AG09319 (cell line): Measurements from ENCODE around the gene ASCC1.
"Not testable (repeated sequence)": the region's sequence is repeated elsewhere in the genome, so short reads cannot be mapped to it uniquely, and the experiment has no call there.

Source experiments
- DNase-seq: peaks from one replicate; pipeline ENCODE4 v3.0.0-alpha.2; 2010; ENCODE audit warnings: low read depth; ENCODE audit errors: extremely low read depth
- CTCF ChIP-seq: IDR thresholded peaks from 2 replicates; pipeline ENCODE4 v1.5.1; 2011; ENCODE audit warnings: low read depth, mild to moderate bottlenecking, inconsistent platforms, low read length, moderate library complexity

The ASCC1 gene

GRCh38 chr10:72226418-72227027 lies 10.4 kb upstream of the ASCC1 start:
- TF ChIP-seq CTCF, result no peak
- no peak for DNase-seq

GRCh38 chr10:72224191-72224590 lies 8.1 kb upstream of the ASCC1 start:
- not testable (repeated sequence) for DNase-seq

- no peak for DNase-seq
- TF ChIP-seq CTCF, result no peak
Measured at GRCh38 chr10:72223743-72224101, 7.6 kb upstream of the ASCC1 start.

GRCh38 chr10:72221278-72221677 lies 5.2 kb upstream of the ASCC1 start:
- DNase-seq, result no peak
- no peak for TF ChIP-seq CTCF

DNA sequence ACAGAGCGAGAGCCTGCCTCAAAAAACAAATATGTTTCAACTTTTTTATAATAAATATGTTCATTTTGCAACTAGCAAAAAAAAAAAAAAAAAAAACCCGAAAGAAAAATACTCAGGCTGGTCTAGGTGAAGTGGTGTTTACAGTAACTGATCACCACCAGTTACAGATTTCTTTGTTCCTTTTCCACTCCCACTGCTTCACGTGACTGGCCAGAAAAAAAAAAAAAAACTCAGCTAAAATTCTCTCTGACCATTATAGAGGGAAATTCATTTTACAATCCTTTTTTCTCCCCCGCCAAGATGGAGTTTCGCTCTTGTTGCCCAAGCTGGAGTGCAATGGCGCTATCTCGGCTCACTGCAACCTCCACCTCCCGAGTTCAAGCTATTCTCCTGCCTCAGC lies 4.6 kb upstream of the ASCC1 start:
- no peak for DNase-seq
- TF ChIP-seq CTCF, result no peak

DNA sequence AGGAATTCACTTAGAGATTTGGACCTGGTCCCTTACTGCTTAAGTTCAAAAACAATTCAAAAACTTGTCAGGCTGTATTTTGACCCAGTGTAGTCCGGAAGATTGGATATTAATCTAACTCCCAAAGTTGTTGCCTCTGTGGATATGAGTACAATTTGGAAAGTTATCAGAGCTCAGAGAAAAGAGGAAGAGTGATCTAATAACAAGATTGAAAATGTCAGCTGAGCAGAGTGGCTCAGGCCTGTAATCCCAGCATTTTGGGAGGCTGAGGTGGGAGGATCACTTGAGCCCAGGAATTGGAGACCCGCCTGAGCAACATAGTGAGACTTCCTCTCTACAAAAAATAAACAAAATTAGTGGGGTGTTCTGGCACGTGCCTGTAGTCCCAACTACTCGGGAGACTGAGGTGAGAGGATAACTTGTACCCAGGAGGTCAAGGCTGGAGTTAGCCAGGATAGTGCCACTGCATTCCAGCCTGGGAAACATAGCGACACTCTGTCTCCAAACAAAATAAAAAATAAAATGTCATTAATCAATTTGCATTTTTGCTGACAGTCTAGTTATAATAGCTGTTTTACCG lies 3.2 kb upstream of the ASCC1 start:
- TF ChIP-seq CTCF, result no peak
- no peak for DNase-seq

DNA sequence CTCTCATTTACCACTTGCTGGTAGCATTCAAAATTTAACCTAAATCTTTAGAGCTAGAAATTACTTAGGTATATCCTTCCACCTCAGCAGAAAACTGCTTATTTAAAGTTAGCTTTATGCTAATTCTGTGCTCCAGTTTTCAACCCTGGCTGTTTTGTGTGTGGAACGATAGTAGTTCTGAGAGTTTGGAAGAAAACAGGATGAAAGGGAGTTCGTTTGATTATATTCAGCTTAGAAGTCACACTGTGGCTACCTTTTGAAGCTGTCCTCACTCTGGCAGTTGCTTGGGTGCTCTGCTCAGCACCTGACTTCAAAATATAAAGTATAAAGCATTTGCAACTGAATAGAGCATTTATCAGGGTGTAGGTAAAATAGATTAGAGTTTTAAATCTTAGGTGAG lies 2.6 kb upstream of the ASCC1 start:
- no peak for DNase-seq
- TF ChIP-seq CTCF, result no peak

DNA sequence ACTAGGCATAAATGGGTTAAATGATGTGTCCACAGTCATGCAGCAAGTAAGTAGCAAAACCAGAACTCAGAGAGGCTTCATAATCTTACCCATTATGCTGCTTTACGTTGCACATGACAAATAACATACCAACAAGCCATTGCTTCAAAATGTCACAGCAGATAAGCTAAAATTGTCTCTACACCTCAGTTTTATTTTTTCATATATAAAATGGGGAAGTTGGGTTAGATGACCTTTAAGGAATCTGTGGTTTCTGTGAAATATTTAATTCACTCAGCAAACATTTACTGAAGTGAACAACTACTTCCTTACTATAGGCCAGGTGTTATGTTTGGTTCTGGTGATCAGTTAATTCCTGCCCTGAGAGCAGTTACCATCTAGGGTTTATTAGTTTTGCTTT lies 2.2 kb upstream of the ASCC1 start:
- no peak for DNase-seq
- no peak for TF ChIP-seq CTCF

DNA sequence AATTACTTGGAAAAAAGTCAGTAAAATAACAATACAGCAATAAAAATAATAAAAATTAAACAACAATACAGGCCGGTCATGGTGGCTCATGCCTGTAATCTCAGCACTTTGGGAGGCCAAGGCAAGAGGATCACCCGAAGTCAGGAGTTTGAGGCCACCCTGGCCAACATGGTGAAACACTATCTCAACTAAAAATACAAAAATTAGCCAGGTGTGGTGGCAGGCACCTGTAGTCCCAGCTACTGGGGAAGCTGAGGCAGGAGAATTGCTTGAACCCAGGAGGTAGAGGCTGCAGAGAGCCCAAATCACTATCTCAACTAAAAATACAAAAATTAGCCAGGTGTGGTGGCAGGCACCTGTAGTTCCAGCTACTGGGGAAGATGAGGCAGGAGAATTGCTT lies 4.2 kb downstream of the ASCC1 start:
- not testable (repeated sequence) for DNase-seq

GRCh38 chr10:72211381-72211780 lies 4.7 kb downstream of the ASCC1 start:
- not testable (repeated sequence) for DNase-seq

GRCh38 chr10:72208526-72208925 lies 7.5 kb downstream of the ASCC1 start:
- not testable (repeated sequence) for DNase-seq
